Fibroblast of skin of right biceps (primary cell): Measurements from ENCODE around the gene RPL31.

ENCODE experiments used
- DNase-seq: peaks from one replicate; pipeline ENCODE4 v3.0.0-alpha.2; 2013

Gene RPL31

GRCh38 chr2:100997509-100998234 lies 4.4 kb upstream of the RPL31 start:
- no peak for DNase-seq

GRCh38 chr2:100998235-100998573 lies 3.9 kb upstream of the RPL31 start:
- DNase-seq = no peak

- DNase-seq = no peak
These were observed 2.1 kb upstream of the RPL31 start for GRCh38 chr2:100999995-101000394.

GRCh38 chr2:101002562-101003277 lies 631 bp downstream of the RPL31 start:
- peak; percentile 20 for DNase-seq

GRCh38 chr2:101003278-101003775 lies 1.2 kb downstream of the RPL31 start:
- DNase-seq = no peak

- no peak for DNase-seq
These were observed 2.7 kb downstream of the RPL31 start for GRCh38 chr2:101004620-101005325.

- no peak for DNase-seq
These were observed 4.1 kb downstream of the RPL31 start for GRCh38 chr2:101006065-101006715.

- DNase-seq = no peak
These were observed 5.6 kb downstream of the RPL31 start for GRCh38 chr2:101007415-101008345.

GRCh38 chr2:101011152-101011551 lies 9.1 kb downstream of the RPL31 start:
- no peak for DNase-seq

GRCh38 chr2:101012054-101012705 lies 10.1 kb downstream of the RPL31 start:
- no peak for DNase-seq

GRCh38 chr2:101012706-101013181 lies 10.7 kb downstream of the RPL31 start:
- DNase-seq = peak; percentile 46

- no peak for DNase-seq
These were observed 12.3 kb downstream of the RPL31 start for GRCh38 chr2:101014264-101014857.

- no peak for DNase-seq
These were observed 15.3 kb downstream of the RPL31 start for GRCh38 chr2:101017371-101017770.

- DNase-seq = no peak
These were observed 16.8 kb downstream of the RPL31 start for GRCh38 chr2:101018934-101019333.

GRCh38 chr2:101022221-101022620 lies 20.1 kb downstream of the RPL31 start:
- no peak for DNase-seq

GRCh38 chr2:101023327-101024107 lies 21.4 kb downstream of the RPL31 start:
- DNase-seq = no peak

GRCh38 chr2:101025561-101025960 lies 23.5 kb downstream of the RPL31 start:
- no peak for DNase-seq

- no peak for DNase-seq
These were observed 24.2 kb downstream of the RPL31 start for GRCh38 chr2:101026253-101026701.

GRCh38 chr2:101026923-101027469 lies 24.9 kb downstream of the RPL31 start:
- no peak for DNase-seq

GRCh38 chr2:101027852-101028251 lies 25.8 kb downstream of the RPL31 start:
- no peak for DNase-seq
